ENCODE data around the gene MUCL1. TPM values are rescaled to one million over a fixed set of nuclear protein-coding genes. Genes with fewer than 3 reads are reported as not detected.

Gene MUCL1
- total and polyA plus RNA-seq, 2 experiments from 2014 or later: not detected

DNA sequence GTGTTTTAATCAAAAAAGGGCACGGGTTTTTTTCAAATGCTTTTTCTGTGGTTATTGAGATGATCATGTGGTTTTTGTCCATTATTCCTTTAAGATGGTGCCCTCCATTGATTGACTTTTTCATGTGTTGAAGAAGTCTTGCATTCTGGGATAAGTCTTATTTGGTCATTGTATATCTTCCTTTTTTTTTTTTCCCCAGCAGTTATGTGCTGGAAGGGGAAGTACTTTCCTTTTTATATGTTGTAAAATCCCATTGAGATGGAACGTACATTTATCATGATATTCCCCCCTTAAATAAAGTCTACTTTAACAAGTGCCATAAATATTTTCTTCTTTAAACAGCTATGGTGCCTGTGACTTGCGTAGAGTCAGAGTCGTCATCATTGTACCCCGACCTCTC is 24.8 kb upstream of the MUCL1 start (continued):
- TF ChIP-seq, protein P1, sequence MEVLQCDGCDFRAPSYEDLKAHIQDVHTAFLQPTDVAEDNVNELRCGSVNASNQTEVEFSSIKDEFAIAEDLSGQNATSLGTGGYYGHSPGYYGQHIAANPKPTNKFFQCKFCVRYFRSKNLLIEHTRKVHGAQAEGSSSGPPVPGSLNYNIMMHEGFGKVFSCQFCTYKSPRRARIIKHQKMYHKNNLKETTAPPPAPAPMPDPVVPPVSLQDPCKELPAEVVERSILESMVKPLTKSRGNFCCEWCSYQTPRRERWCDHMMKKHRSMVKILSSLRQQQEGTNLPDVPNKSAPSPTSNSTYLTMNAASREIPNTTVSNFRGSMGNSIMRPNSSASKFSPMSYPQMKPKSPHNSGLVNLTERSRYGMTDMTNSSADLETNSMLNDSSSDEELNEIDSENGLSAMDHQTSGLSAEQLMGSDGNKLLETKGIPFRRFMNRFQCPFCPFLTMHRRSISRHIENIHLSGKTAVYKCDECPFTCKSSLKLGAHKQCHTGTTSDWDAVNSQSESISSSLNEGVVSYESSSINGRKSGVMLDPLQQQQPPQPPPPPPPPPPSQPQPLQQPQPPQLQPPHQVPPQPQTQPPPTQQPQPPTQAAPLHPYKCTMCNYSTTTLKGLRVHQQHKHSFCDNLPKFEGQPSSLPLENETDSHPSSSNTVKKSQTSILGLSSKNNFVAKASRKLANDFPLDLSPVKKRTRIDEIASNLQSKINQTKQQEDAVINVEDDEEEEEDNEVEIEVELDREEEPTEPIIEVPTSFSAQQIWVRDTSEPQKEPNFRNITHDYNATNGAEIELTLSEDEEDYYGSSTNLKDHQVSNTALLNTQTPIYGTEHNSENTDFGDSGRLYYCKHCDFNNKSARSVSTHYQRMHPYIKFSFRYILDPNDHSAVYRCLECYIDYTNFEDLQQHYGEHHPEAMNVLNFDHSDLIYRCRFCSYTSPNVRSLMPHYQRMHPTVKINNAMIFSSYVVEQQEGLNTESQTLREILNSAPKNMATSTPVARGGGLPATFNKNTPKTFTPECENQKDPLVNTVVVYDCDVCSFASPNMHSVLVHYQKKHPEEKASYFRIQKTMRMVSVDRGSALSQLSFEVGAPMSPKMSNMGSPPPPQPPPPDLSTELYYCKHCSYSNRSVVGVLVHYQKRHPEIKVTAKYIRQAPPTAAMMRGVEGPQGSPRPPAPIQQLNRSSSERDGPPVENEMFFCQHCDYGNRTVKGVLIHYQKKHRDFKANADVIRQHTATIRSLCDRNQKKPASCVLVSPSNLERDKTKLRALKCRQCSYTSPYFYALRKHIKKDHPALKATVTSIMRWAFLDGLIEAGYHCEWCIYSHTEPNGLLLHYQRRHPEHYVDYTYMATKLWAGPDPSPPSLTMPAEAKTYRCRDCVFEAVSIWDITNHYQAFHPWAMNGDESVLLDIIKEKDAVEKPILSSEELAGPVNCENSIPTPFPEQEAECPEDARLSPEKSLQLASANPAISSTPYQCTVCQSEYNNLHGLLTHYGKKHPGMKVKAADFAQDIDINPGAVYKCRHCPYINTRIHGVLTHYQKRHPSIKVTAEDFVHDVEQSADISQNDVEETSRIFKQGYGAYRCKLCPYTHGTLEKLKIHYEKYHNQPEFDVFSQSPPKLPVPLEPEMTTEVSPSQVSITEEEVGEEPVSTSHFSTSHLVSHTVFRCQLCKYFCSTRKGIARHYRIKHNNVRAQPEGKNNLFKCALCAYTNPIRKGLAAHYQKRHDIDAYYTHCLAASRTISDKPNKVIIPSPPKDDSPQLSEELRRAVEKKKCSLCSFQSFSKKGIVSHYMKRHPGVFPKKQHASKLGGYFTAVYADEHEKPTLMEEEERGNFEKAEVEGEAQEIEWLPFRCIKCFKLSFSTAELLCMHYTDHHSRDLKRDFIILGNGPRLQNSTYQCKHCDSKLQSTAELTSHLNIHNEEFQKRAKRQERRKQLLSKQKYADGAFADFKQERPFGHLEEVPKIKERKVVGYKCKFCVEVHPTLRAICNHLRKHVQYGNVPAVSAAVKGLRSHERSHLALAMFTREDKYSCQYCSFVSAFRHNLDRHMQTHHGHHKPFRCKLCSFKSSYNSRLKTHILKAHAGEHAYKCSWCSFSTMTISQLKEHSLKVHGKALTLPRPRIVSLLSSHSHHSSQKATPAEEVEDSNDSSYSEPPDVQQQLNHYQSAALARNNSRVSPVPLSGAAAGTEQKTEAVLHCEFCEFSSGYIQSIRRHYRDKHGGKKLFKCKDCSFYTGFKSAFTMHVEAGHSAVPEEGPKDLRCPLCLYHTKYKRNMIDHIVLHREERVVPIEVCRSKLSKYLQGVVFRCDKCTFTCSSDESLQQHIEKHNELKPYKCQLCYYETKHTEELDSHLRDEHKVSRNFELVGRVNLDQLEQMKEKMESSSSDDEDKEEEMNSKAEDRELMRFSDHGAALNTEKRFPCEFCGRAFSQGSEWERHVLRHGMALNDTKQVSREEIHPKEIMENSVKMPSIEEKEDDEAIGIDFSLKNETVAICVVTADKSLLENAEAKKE (CRISPR knock-in tag; IDR thresholded peaks at IDR 0.05): no peak
- no peak for TF ChIP-seq ZNF331 (CRISPR knock-in tag; IDR thresholded peaks at IDR 0.05; ENCODE audit: low read depth)
- no peak for TF ChIP-seq STAT1 (IDR thresholded peaks at IDR 0.05; ENCODE audit: unreplicated experiment)
- TF ChIP-seq POLR2AphosphoS5 (IDR thresholded peaks at IDR 0.05; ENCODE audit: low read depth): no peak
- TF ChIP-seq NANOG (IDR thresholded peaks at IDR 0.05; ENCODE audit: borderline replicate concordance): no peak
- TF ChIP-seq JUNB (IDR thresholded peaks at IDR 0.05; ENCODE audit: unreplicated experiment): no peak
- TF ChIP-seq ZNF114 (CRISPR knock-in tag; IDR thresholded peaks at IDR 0.05): no peak
- TF ChIP-seq, protein P2, sequence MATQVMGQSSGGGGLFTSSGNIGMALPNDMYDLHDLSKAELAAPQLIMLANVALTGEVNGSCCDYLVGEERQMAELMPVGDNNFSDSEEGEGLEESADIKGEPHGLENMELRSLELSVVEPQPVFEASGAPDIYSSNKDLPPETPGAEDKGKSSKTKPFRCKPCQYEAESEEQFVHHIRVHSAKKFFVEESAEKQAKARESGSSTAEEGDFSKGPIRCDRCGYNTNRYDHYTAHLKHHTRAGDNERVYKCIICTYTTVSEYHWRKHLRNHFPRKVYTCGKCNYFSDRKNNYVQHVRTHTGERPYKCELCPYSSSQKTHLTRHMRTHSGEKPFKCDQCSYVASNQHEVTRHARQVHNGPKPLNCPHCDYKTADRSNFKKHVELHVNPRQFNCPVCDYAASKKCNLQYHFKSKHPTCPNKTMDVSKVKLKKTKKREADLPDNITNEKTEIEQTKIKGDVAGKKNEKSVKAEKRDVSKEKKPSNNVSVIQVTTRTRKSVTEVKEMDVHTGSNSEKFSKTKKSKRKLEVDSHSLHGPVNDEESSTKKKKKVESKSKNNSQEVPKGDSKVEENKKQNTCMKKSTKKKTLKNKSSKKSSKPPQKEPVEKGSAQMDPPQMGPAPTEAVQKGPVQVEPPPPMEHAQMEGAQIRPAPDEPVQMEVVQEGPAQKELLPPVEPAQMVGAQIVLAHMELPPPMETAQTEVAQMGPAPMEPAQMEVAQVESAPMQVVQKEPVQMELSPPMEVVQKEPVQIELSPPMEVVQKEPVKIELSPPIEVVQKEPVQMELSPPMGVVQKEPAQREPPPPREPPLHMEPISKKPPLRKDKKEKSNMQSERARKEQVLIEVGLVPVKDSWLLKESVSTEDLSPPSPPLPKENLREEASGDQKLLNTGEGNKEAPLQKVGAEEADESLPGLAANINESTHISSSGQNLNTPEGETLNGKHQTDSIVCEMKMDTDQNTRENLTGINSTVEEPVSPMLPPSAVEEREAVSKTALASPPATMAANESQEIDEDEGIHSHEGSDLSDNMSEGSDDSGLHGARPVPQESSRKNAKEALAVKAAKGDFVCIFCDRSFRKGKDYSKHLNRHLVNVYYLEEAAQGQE (IDR thresholded peaks at IDR 0.05; ENCODE audit: unreplicated experiment): no peak
